Umbilical cord (tissue), 2 donors: ENCODE data around the gene ANKRD29. TPM values are rescaled to one million over a fixed set of nuclear protein-coding genes. Genes with fewer than 3 reads are reported as not detected.
"Not testable (repeated sequence)": the region's sequence is repeated elsewhere in the genome, so short reads cannot be mapped to it uniquely, and the experiment has no call there.

ENCODE experiments used
- DNase-seq: peaks from one replicate; pipeline ENCODE4 v3.0.0-alpha.2; 2015; ENCODE audit warnings: low spot score
- total RNA-seq: library from RNA; depleted of rRNA; stranded (reverse); fragments of >200 nt; gene quantifications from one replicate; pipeline ENCODE4 v1.2.3, GENCODE V29; 2014; ENCODE audit warnings: low replicate concordance; ENCODE audit not compliant: insufficient read depth

The ANKRD29 gene
- total RNA-seq, 1 donor from 2014 or later: 16.9 TPM

- no peak for DNase-seq
Measured at GRCh38 chr18:23560186-23560585, 102.5 kb downstream of the ANKRD29 start.

GRCh38 chr18:23557511-23557910, 105.2 kb downstream of the ANKRD29 start:
- not testable (repeated sequence) for DNase-seq

GRCh38 chr18:23556145-23556780, 106.4 kb downstream of the ANKRD29 start:
- DNase-seq: no peak

GRCh38 chr18:23553887-23554286, 108.8 kb downstream of the ANKRD29 start:
- DNase-seq: no peak

- DNase-seq: no peak
Measured at GRCh38 chr18:23552505-23552904, 110.2 kb downstream of the ANKRD29 start.

- DNase-seq: no peak
Measured at GRCh38 chr18:23551978-23552377, 110.7 kb downstream of the ANKRD29 start.

- DNase-seq: no peak
Measured at GRCh38 chr18:23550898-23551297, 111.8 kb downstream of the ANKRD29 start.

Other genes starting within 250 kb of the ANKRD29 start
- gene RIOK3, start 209.6 kb downstream of the ANKRD29 start, total RNA-seq: 108 TPM
- gene RMC1, start 159.4 kb downstream of the ANKRD29 start, total RNA-seq: 205 TPM
- 28.6 TPM for gene NPC1, start 76.4 kb downstream of the ANKRD29 start, total RNA-seq
- 50.6 TPM for gene LAMA3, start 26.5 kb upstream of the ANKRD29 start, total RNA-seq